ENCODE data around the gene ATG2A. TPM values are rescaled to one million over a fixed set of nuclear protein-coding genes. Genes with fewer than 3 reads are reported as not detected.

ATG2A gene
- total and polyA plus RNA-seq, 2 donors from 2014 or later, result 16.8 to 26.9 TPM

DNA sequence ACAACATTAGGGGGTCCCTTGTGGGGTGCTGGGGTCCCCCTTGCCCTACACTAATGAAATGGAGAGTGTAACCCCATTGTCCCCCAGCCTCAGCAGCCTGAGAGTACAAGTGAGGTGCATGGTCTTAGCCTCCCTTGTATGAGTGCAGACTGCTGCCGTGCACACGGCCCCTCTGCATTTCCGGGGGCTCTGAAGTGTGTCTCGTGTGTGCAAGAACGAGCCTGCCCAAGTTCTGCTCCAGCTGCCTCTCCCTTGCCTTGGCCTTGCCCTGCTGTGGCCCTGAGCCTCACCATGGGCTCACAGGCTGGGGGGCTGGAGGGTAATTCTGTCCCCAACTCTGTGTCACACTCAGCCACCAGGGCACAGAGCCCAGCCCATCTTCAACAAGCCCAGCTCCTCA, 33.4 kb downstream of the ATG2A start:
- no peaks in the 10 kb centered on the region for H3K36me3 ChIP-seq (ENCODE audit: control insufficient read depth in 2 of 3, insufficient read depth in 3 of 3, low read length in 3 of 3)
- peaks cover 0 to 18% (median 0%) of the 10 kb centered on the region in 3 donors for H3K4me1 ChIP-seq (ENCODE audit: control insufficient read depth in 2 of 3, insufficient read depth in 2 of 3, low read depth in 1 of 3, low read length in 3 of 3)
- DNase-seq (no peak), FAIRE-seq (no peak)
- TF ChIP-seq, protein P1, sequence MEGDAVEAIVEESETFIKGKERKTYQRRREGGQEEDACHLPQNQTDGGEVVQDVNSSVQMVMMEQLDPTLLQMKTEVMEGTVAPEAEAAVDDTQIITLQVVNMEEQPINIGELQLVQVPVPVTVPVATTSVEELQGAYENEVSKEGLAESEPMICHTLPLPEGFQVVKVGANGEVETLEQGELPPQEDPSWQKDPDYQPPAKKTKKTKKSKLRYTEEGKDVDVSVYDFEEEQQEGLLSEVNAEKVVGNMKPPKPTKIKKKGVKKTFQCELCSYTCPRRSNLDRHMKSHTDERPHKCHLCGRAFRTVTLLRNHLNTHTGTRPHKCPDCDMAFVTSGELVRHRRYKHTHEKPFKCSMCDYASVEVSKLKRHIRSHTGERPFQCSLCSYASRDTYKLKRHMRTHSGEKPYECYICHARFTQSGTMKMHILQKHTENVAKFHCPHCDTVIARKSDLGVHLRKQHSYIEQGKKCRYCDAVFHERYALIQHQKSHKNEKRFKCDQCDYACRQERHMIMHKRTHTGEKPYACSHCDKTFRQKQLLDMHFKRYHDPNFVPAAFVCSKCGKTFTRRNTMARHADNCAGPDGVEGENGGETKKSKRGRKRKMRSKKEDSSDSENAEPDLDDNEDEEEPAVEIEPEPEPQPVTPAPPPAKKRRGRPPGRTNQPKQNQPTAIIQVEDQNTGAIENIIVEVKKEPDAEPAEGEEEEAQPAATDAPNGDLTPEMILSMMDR (IDR thresholded peaks at IDR 0.05; ENCODE audit: borderline replicate concordance, extremely low read depth, insufficient read depth), result no peak
- H3K9ac ChIP-seq (ENCODE audit: low read length in 3 of 3), result no peak overlapping the region
- H3K4me3 ChIP-seq (ENCODE audit: low read length in 3 of 3), result no peak overlapping the region
- no peaks in the 10 kb centered on the region for H3K27me3 ChIP-seq (ENCODE audit: control insufficient read depth, insufficient read depth, low read length)
- no peak overlapping the region for H3K27ac ChIP-seq (ENCODE audit: low read depth in 2 of 2, low read length in 2 of 2)
- intact Hi-C loops (cut with DNase I), result no loop called here
- no peaks in the 10 kb centered on the region for H3K9me3 ChIP-seq (ENCODE audit: control insufficient read depth in 2 of 3, insufficient read depth in 1 of 3, low read length in 3 of 3)

DNA sequence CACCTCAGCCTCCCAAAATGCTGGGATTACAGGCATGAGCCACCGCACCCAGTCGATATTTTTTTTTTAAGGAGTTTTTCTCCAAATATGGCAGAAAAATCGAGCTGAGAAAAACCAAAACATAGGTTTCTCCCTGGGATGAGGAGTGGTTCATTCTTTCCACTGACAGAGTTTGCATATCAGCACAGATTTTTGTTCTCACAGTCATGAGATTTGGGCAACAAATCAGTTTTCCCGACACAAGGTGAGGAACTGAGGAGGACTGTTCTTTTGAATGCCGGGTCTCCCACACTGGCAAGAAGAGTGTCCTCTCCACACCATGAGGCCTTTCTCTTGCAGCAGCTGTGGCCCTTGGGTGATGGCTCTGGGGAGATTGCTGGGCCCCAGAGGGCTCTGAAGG, 34.8 kb downstream of the ATG2A start:
- Histone ChIP-seq H3K27me3 (ENCODE audit: control insufficient read depth, insufficient read depth, low read length) (no peaks in the 10 kb centered on the region), H3K4me1 (ENCODE audit: control insufficient read depth in 2 of 3, insufficient read depth in 2 of 3, low read depth in 1 of 3, low read length in 3 of 3) (peaks cover 0 to 20% (median 0%) of the 10 kb centered on the region in 3 donors), H3K9ac (ENCODE audit: low read length in 3 of 3) (no peak overlapping the region), H3K9me3 (ENCODE audit: control insufficient read depth in 2 of 3, insufficient read depth in 1 of 3, low read length in 3 of 3) (no peaks in the 10 kb centered on the region), H3K27ac (ENCODE audit: low read depth in 2 of 2, low read length in 2 of 2) (no peak overlapping the region), H3K4me3 (ENCODE audit: low read length in 3 of 3) (no peak overlapping the region), H3K36me3 (ENCODE audit: control insufficient read depth in 2 of 3, insufficient read depth in 3 of 3, low read length in 3 of 3) (no peaks in the 10 kb centered on the region)
- no peak for DNase-seq
- FAIRE-seq, result no peak
- intact Hi-C loops (cut with DNase I), result no loop called here
- TF ChIP-seq, protein P1 (IDR thresholded peaks at IDR 0.05; ENCODE audit: borderline replicate concordance, extremely low read depth, insufficient read depth), result no peak

DNA sequence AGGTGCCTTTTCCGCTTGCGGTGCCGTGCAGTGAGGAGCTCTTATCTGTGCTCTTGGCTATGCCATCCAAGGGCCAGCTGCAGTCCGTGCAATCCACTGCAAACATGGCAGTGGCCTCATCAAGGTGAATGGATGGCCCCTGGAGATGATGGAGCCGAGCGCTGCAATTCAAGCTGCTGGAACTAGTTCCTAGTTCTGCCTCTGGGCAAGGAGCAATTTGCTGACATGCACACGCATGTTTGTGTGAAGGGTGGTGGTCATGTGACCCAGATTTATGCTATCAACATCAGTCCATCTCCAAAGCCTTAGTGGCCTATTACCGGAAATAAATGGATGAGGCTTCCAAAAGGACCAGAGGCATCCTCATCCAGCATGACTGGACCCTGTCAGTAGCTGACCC, 35.5 kb downstream of the ATG2A start:
- H3K4me3 ChIP-seq (ENCODE audit: low read length in 3 of 3), result no peak overlapping the region
- peak in 1 of 5 donors; percentile 55 for DNase-seq
- TF ChIP-seq, protein P1 (IDR thresholded peaks at IDR 0.05; ENCODE audit: borderline replicate concordance, extremely low read depth, insufficient read depth), result no peak
- H3K36me3 ChIP-seq (ENCODE audit: control insufficient read depth in 2 of 3, insufficient read depth in 3 of 3, low read length in 3 of 3), result no peaks in the 10 kb centered on the region
- FAIRE-seq, result no peak
- intact Hi-C loops (cut with DNase I), result no loop called here
- H3K4me1 ChIP-seq (ENCODE audit: control insufficient read depth in 2 of 3, insufficient read depth in 2 of 3, low read depth in 1 of 3, low read length in 3 of 3), result peaks cover 0 to 27% (median under 1%) of the 10 kb centered on the region in 3 donors
- no peaks in the 10 kb centered on the region for H3K9me3 ChIP-seq (ENCODE audit: control insufficient read depth in 2 of 3, insufficient read depth in 1 of 3, low read length in 3 of 3)
- H3K27me3 ChIP-seq (ENCODE audit: control insufficient read depth, insufficient read depth, low read length), result no peaks in the 10 kb centered on the region
- H3K9ac ChIP-seq (ENCODE audit: low read length in 3 of 3), result no peak overlapping the region
- H3K27ac ChIP-seq (ENCODE audit: low read depth in 2 of 2, low read length in 2 of 2), result no peak overlapping the region
